Keratinocyte (primary cell): ENCODE data around the gene PIGC.

ENCODE experiments used
- CTCF ChIP-seq, 3 experiments: IDR thresholded peaks in 1 of 3; conservative IDR thresholded peaks in 1 of 3; optimal IDR thresholded peaks in 1 of 3; 2 replicates in 2 of 3; 3 replicates in 1 of 3; pipeline versions ENCODE3 to v1.5.1; 2011; ENCODE audit warnings: low read length in 3 of 3, mild to moderate bottlenecking in 3 of 3, moderate library complexity in 2 of 3, control low read depth in 1 of 3, inconsistent platforms in 1 of 3; ENCODE audit not compliant: insufficient read depth in 2 of 3; ENCODE audit errors: extremely low read depth in 1 of 3
- EZH2 ChIP-seq: IDR thresholded peaks from one replicate; pipeline ENCODE4 v1.6.1; 2012; ENCODE audit warnings: inconsistent platforms, mild to moderate bottlenecking, low read length, moderate library complexity

GRCh38 chr1:172421974-172422604 lies 21.8 kb downstream of the PIGC start:
- TF ChIP-seq CTCF (optimal IDR thresholded peaks at IDR 0.05 in 1 of 3, IDR thresholded peaks at IDR 0.05 in 1 of 3, conservative IDR thresholded peaks at IDR 0.05 in 1 of 3; ENCODE audit: extremely low read depth in 1 of 3, insufficient read depth in 2 of 3, low read length in 3 of 3) (no peak), EZH2 (no peak)
